Osteocyte (in vitro differentiated cells): Measurements from ENCODE around the gene CRYBB2. TPM values are rescaled to one million over a fixed set of nuclear protein-coding genes. Genes with fewer than 3 reads are reported as not detected.

ENCODE experiments used
- DNase-seq: peaks from one replicate; pipeline ENCODE4 v3.0.0; 2021; ENCODE audit warnings: mixed read lengths; ENCODE audit not compliant: unreplicated experiment; ENCODE audit errors: extremely low spot score
- H3K27ac Mint-ChIP-seq: one replicate; pipeline ENCODE4 v1.8.0; 2021; ENCODE audit warnings: mild to moderate bottlenecking, mixed read lengths; ENCODE audit not compliant: unreplicated experiment
- H3K27me3 Mint-ChIP-seq: one replicate; pipeline ENCODE4 v1.8.0; 2021; ENCODE audit warnings: mixed read lengths; ENCODE audit not compliant: unreplicated experiment
- H3K36me3 Mint-ChIP-seq: one replicate; pipeline ENCODE4 v1.8.0; 2021; ENCODE audit warnings: mixed read lengths; ENCODE audit not compliant: unreplicated experiment
- H3K4me1 Mint-ChIP-seq: one replicate; pipeline ENCODE4 v1.8.0; 2021; ENCODE audit warnings: mixed read lengths; ENCODE audit not compliant: unreplicated experiment
- H3K4me3 Mint-ChIP-seq: one replicate; pipeline ENCODE4 v1.8.0; 2021; ENCODE audit warnings: mild to moderate bottlenecking, moderate library complexity, mixed read lengths; ENCODE audit not compliant: unreplicated experiment
- H3K9me3 Mint-ChIP-seq: one replicate; pipeline ENCODE4 v1.8.0; 2021; ENCODE audit warnings: mixed read lengths; ENCODE audit not compliant: unreplicated experiment
- CTCF ChIP-seq: fragments of 200-600 bp; sonication (generic); IDR thresholded peaks from 2 replicates; pipeline ENCODE4 v1.5.0; 2021; ENCODE audit warnings: antibody characterized with exemption, mild to moderate bottlenecking, moderate library complexity
- total RNA-seq: library from RNA; stranded (reverse); gene quantifications from 2 replicates; pipeline ENCODE4 v1.2.1, GENCODE V29; 2021

The CRYBB2 gene
- total RNA-seq, 1 donor from 2014 or later: not detected

GRCh38 chr22:25182131-25183110, 37.0 kb upstream of the CRYBB2 start:
- Mint-ChIP-seq H3K4me3 (no peak overlapping the region), H3K27me3 (no peaks in the 10 kb centered on the region), H3K27ac (no peak overlapping the region), H3K36me3 (peaks cover 11% of the 10 kb centered on the region), H3K9me3 (peaks cover 5% of the 10 kb centered on the region), H3K4me1 (no peaks in the 10 kb centered on the region)
- no peak for TF ChIP-seq CTCF
- no peak for DNase-seq

- TF ChIP-seq CTCF: no peak
- peaks cover 8% of the 10 kb centered on the region for H3K36me3 Mint-ChIP-seq
- H3K27ac Mint-ChIP-seq: no peak overlapping the region
- no peaks in the 10 kb centered on the region for H3K4me1 Mint-ChIP-seq
- H3K9me3 Mint-ChIP-seq: peaks cover 5% of the 10 kb centered on the region
- DNase-seq: no peak
- H3K27me3 Mint-ChIP-seq: no peaks in the 10 kb centered on the region
- H3K4me3 Mint-ChIP-seq: no peak overlapping the region
Observed at GRCh38 chr22:25183949-25184619, 35.4 kb upstream of the CRYBB2 start.

- Mint-ChIP-seq H3K4me3 (no peak overlapping the region), H3K27ac (no peak overlapping the region), H3K9me3 (no peaks in the 10 kb centered on the region), H3K36me3 (peaks cover 2% of the 10 kb centered on the region), H3K27me3 (no peaks in the 10 kb centered on the region), H3K4me1 (no peaks in the 10 kb centered on the region)
- TF ChIP-seq CTCF: no peak
- DNase-seq: no peak
Observed at GRCh38 chr22:25186140-25186539, 33.3 kb upstream of the CRYBB2 start.

GRCh38 chr22:25187469-25187868, 32.0 kb upstream of the CRYBB2 start:
- no peaks in the 10 kb centered on the region for H3K36me3 Mint-ChIP-seq
- no peak for TF ChIP-seq CTCF
- no peaks in the 10 kb centered on the region for H3K27me3 Mint-ChIP-seq
- H3K27ac Mint-ChIP-seq: no peak overlapping the region
- DNase-seq: no peak
- H3K9me3 Mint-ChIP-seq: no peaks in the 10 kb centered on the region
- no peak overlapping the region for H3K4me3 Mint-ChIP-seq
- no peaks in the 10 kb centered on the region for H3K4me1 Mint-ChIP-seq

GRCh38 chr22:25192406-25192805, 27.0 kb upstream of the CRYBB2 start:
- no peak for TF ChIP-seq CTCF
- no peaks in the 10 kb centered on the region for H3K9me3 Mint-ChIP-seq
- H3K27ac Mint-ChIP-seq: no peak overlapping the region
- no peak for DNase-seq
- no peak overlapping the region for H3K4me3 Mint-ChIP-seq
- H3K36me3 Mint-ChIP-seq: no peaks in the 10 kb centered on the region
- H3K27me3 Mint-ChIP-seq: no peaks in the 10 kb centered on the region
- H3K4me1 Mint-ChIP-seq: no peaks in the 10 kb centered on the region
